H1 (cell line): Measurements from ENCODE around the gene PTH1R. TPM values are rescaled to one million over a fixed set of nuclear protein-coding genes. Genes with fewer than 3 reads are reported as not detected.

Experiments used
- CTCF ChIA-PET: fragments of 300-600 bp; sonication (Branson Sonifier 250); formaldehyde crosslinking; loops from one replicate; lab custom pipeline; 2021; ENCODE audit not compliant: partially characterized antibody; lab: Charles Lee
- POLR2A ChIA-PET: fragments of 300-600 bp; sonication (Branson Sonifier 250); formaldehyde crosslinking; loops from one replicate; lab custom pipeline; 2021; ENCODE audit warnings: inconsistent platforms; ENCODE audit not compliant: partially characterized antibody; lab: Charles Lee
- DNase-seq, 2 experiments: peaks; one replicate each; pipeline versions ENCODE4 v3.0.0 to v3.0.0-alpha.2; 2010 to 2022; ENCODE audit warnings: low spot score in 2 of 2, low read depth in 1 of 2, mixed read lengths in 1 of 2
- FAIRE-seq: peaks from 2 replicates; lab custom pipeline; 2011; peaks lifted over from hg19 to GRCh38; lab: Jason Lieb, UNC
- H2AFZ ChIP-seq: 2 replicates; pipeline ENCODE4 v1.8.1; 2012; ENCODE audit warnings: low read length, inconsistent platforms
- H2AK5ac ChIP-seq: 2 replicates; pipeline ENCODE4 v1.6.1; 2013; ENCODE audit warnings: low read depth, low read length
- H2BK120ac ChIP-seq: replicated peaks from 2 replicates; pipeline ENCODE3; 2013; ENCODE audit warnings: low read depth, low read length, inconsistent platforms
- H2BK12ac ChIP-seq: 2 replicates; pipeline ENCODE4 v1.6.1; 2013; ENCODE audit warnings: low read depth, low read length
- H2BK15ac ChIP-seq: 2 replicates; pipeline ENCODE4 v1.6.1; 2013; ENCODE audit warnings: low read length
- H2BK20ac ChIP-seq: 2 replicates; pipeline ENCODE4 v1.6.1; 2013; ENCODE audit warnings: low read length
- H2BK5ac ChIP-seq: 2 replicates; pipeline ENCODE4 v1.6.1; 2013; ENCODE audit warnings: low read depth, low read length
- H3K14ac ChIP-seq: 2 replicates; pipeline ENCODE4 v1.6.1; 2013; ENCODE audit warnings: inconsistent platforms; ENCODE audit not compliant: insufficient read length
- H3K18ac ChIP-seq: 2 replicates; pipeline ENCODE4 v1.6.1; 2013; ENCODE audit warnings: low read length; ENCODE audit errors: extremely low read depth
- H3K23ac ChIP-seq: 2 replicates; pipeline ENCODE4 v1.6.1; 2013; ENCODE audit warnings: inconsistent platforms; ENCODE audit not compliant: insufficient read length
- H3K23me2 ChIP-seq: 2 replicates; pipeline ENCODE4 v1.6.1; 2013; ENCODE audit warnings: low read depth, low read length
- H3K27ac ChIP-seq: 2 replicates; pipeline ENCODE4 v1.6.1; 2011; ENCODE audit warnings: low read depth, low read length, inconsistent platforms
- H3K27me3 ChIP-seq, 4 experiments: replicated peaks in 1 of 4; 1 replicate in 1 of 4; 2 replicates in 3 of 4; pipeline versions ENCODE4 v1.6.1 to v1.8.1; 2011 to 2013; ENCODE audit warnings: low read length in 3 of 4, mild to moderate bottlenecking in 3 of 4, inconsistent platforms in 2 of 4, mixed read lengths in 2 of 4, moderate library complexity in 1 of 4; ENCODE audit not compliant: control insufficient read depth in 3 of 4, insufficient read depth in 3 of 4; ENCODE audit errors: extremely low read depth in 1 of 4
- H3K36me3 ChIP-seq, 4 experiments: 2 replicates each; pipeline versions ENCODE4 v1.6.1 to v1.8.1; 2011 to 2013; ENCODE audit warnings: mild to moderate bottlenecking in 4 of 4, low read length in 3 of 4, moderate library complexity in 2 of 4, control low read depth in 1 of 4, inconsistent platforms in 1 of 4; ENCODE audit not compliant: insufficient read depth in 4 of 4, control insufficient read depth in 2 of 4
- H3K4ac ChIP-seq: replicated peaks from 2 replicates; pipeline ENCODE3; 2013; ENCODE audit warnings: low read length, low read depth, mixed read lengths, inconsistent platforms; ENCODE audit not compliant: insufficient read length
- H3K4me1 ChIP-seq, 4 experiments: replicated peaks in 1 of 4; 1 replicate in 1 of 4; 2 replicates in 3 of 4; pipeline versions ENCODE4 v1.6.1 to v1.8.1; 2011 to 2013; ENCODE audit warnings: low read length in 3 of 4, inconsistent platforms in 2 of 4, mixed read lengths in 1 of 4; ENCODE audit not compliant: insufficient read depth in 4 of 4, control insufficient read depth in 3 of 4
- H3K4me2 ChIP-seq, 2 experiments: 2 replicates each; pipeline versions ENCODE4 v1.6.1 to v1.8.1; 2011 to 2013; ENCODE audit warnings: low read depth in 2 of 2, low read length in 2 of 2, control low read depth in 1 of 2, inconsistent platforms in 1 of 2, mild to moderate bottlenecking in 1 of 2; ENCODE audit not compliant: insufficient read depth in 1 of 2
- H3K4me3 ChIP-seq, 4 experiments: fragments of 200-600, 300-600 bp in 1 of 4; sonication (generic), shearing (Covaris generic), sonication (Bioruptor Twin) in 1 of 4; 2 replicates each; pipeline versions ENCODE4 v1.5.1 to v1.8.1; 2011 to 2016; ENCODE audit warnings: low read length in 4 of 4, low read depth in 3 of 4, control low read depth in 2 of 4, inconsistent platforms in 2 of 4, mild to moderate bottlenecking in 2 of 4, mixed read lengths in 1 of 4, moderate library complexity in 1 of 4; ENCODE audit not compliant: insufficient read depth in 2 of 4; ENCODE audit errors: extremely low read depth in 1 of 4
- H3K56ac ChIP-seq: replicated peaks from 2 replicates; pipeline ENCODE3; 2013; ENCODE audit warnings: low read depth, mild to moderate bottlenecking, mixed read lengths, low read length, inconsistent platforms; ENCODE audit not compliant: insufficient read length
- H3K79me1 ChIP-seq: 2 replicates; pipeline ENCODE4 v1.6.1; 2013; ENCODE audit warnings: low read depth, low read length, control low read depth
- H3K79me2 ChIP-seq, 2 experiments: 2 replicates each; pipeline versions ENCODE4 v1.6.1 to v1.8.1; 2012 to 2013; ENCODE audit warnings: low read length in 2 of 2, mild to moderate bottlenecking in 2 of 2, inconsistent platforms in 1 of 2; ENCODE audit not compliant: insufficient read depth in 2 of 2, control insufficient read depth in 1 of 2
- H3K9ac ChIP-seq, 4 experiments: replicated peaks in 1 of 4; 1 replicate in 1 of 4; 2 replicates in 3 of 4; pipeline versions ENCODE4 v1.6.1 to v1.8.1; 2011 to 2013; ENCODE audit warnings: low read depth in 3 of 4, low read length in 3 of 4, control low read depth in 2 of 4, mild to moderate bottlenecking in 2 of 4, moderate library complexity in 2 of 4, inconsistent platforms in 1 of 4; ENCODE audit errors: extremely low read depth in 1 of 4
- H3K9me3 ChIP-seq, 2 experiments: 2 replicates each; pipeline versions ENCODE4 v1.6.1 to v1.8.1; 2012 to 2013; ENCODE audit warnings: mild to moderate bottlenecking in 2 of 2, moderate library complexity in 2 of 2, control low read depth in 1 of 2, inconsistent platforms in 1 of 2, low read depth in 1 of 2, low read length in 1 of 2, mixed read lengths in 1 of 2; ENCODE audit not compliant: insufficient read depth in 2 of 2
- H4K20me1 ChIP-seq, 2 experiments: replicated peaks in 1 of 2; 2 replicates each; pipeline versions ENCODE3 to v1.8.1; 2011 to 2013; ENCODE audit warnings: inconsistent platforms in 2 of 2, low read length in 2 of 2, mild to moderate bottlenecking in 1 of 2; ENCODE audit not compliant: insufficient read depth in 2 of 2, control insufficient read depth in 1 of 2
- H4K5ac ChIP-seq: 2 replicates; pipeline ENCODE4 v1.6.1; 2013; ENCODE audit warnings: low read length, low read depth, mixed read lengths, inconsistent platforms; ENCODE audit not compliant: insufficient read length
- H4K8ac ChIP-seq: 2 replicates; pipeline ENCODE4 v1.8.0; 2013; ENCODE audit warnings: mild to moderate bottlenecking, moderate library complexity, low read length, inconsistent platforms; ENCODE audit not compliant: insufficient read depth; ENCODE audit errors: extremely low read depth
- H4K91ac ChIP-seq: replicated peaks from 2 replicates; pipeline ENCODE3; 2013; ENCODE audit warnings: low read length, mixed read lengths, inconsistent platforms; ENCODE audit not compliant: insufficient read length
- ASH2L ChIP-seq: fragments of 200-600, 300-600 bp; sonication (generic); IDR thresholded peaks from one replicate; pipeline ENCODE4 v1.7.1; 2017; ENCODE audit warnings: low read length
- CBX8 ChIP-seq: fragments of 300-800, 300-1000 bp; sonication (generic); IDR thresholded peaks from 2 replicates; pipeline ENCODE4 v1.7.1; 2016; ENCODE audit warnings: low read depth, low read length, borderline replicate concordance
- CREB1 ChIP-seq: IDR thresholded peaks from 2 replicates; pipeline ENCODE4 v1.6.1; 2012; ENCODE audit warnings: inconsistent platforms
- E2F6 ChIP-seq: IDR thresholded peaks from 2 replicates; pipeline ENCODE4 v1.6.1; 2012; ENCODE audit warnings: inconsistent platforms
- EGR1 ChIP-seq: IDR thresholded peaks from 2 replicates; pipeline ENCODE4 v1.6.1; 2011; ENCODE audit warnings: low read depth, low read length, borderline replicate concordance
- FOSL1 ChIP-seq: IDR thresholded peaks from 2 replicates; pipeline ENCODE4 v1.6.1; 2011; ENCODE audit warnings: mild to moderate bottlenecking, low read depth, low read length, moderate library complexity; ENCODE audit not compliant: insufficient read depth
- GABPA ChIP-seq: IDR thresholded peaks from 2 replicates; pipeline ENCODE4 v1.6.1; 2011; ENCODE audit warnings: mild to moderate bottlenecking, low read length, moderate library complexity, borderline replicate concordance; ENCODE audit not compliant: insufficient read depth
- JUN ChIP-seq: IDR thresholded peaks from 2 replicates; pipeline ENCODE4 v1.6.1; 2011; ENCODE audit warnings: low read depth, mild to moderate bottlenecking, improper control_type of control experiment, low read length
- KDM1A ChIP-seq: fragments of 200-600, 300-600 bp; sonication (generic); IDR thresholded peaks from 2 replicates; pipeline ENCODE4 v1.7.1; 2016; ENCODE audit warnings: mild to moderate bottlenecking, low read length, borderline replicate concordance
- MAFK ChIP-seq: IDR thresholded peaks from 2 replicates; pipeline ENCODE4 v1.6.1; 2012; ENCODE audit warnings: low read depth, mild to moderate bottlenecking, improper control_type of control experiment, low read length
- MAX ChIP-seq: IDR thresholded peaks from 2 replicates; pipeline ENCODE4 v1.6.1; 2012; ENCODE audit warnings: inconsistent platforms
- TCF12 ChIP-seq: IDR thresholded peaks from 2 replicates; pipeline ENCODE4 v1.6.1; 2011; ENCODE audit warnings: low read depth, mild to moderate bottlenecking, low read length
- TEAD4 ChIP-seq: IDR thresholded peaks from 2 replicates; pipeline ENCODE4 v1.6.1; 2012; ENCODE audit warnings: low read depth, low read length, inconsistent platforms, mixed read lengths
- YY1 ChIP-seq: IDR thresholded peaks from 2 replicates; pipeline ENCODE4 v1.6.1; 2011; ENCODE audit warnings: low read depth, mild to moderate bottlenecking, low read length
- WGBS, 2 experiments: shearing (Covaris generic) in 1 of 2; methylation state at CpG; one replicate each; pipeline versions ENCODE4 v1.1.6 to v1.1.7; 2013 to 2015; ENCODE audit warnings: low lambda C conversion rate in 2 of 2, mixed read lengths in 2 of 2, inconsistent platforms in 1 of 2, low coverage in 1 of 2, missing lambda C conversion rate in 1 of 2; ENCODE audit not compliant: insufficient replicate concordance in 2 of 2, insufficient coverage in 1 of 2, insufficient read length in 1 of 2; ENCODE audit errors: extremely low coverage in 1 of 2, missing lambda C conversion rate in 1 of 2; 5-methylcytosine and 5-hydroxymethylcytosine counted together
- polyA plus RNA-seq, 7 experiments: library from polyadenylated mRNA; depleted of rRNA in 3 of 7; stranded (reverse) in 5 of 7; unstranded in 2 of 7; fragments of >200 nt in 5 of 7; fragments of 200-250 nt in 2 of 7; gene quantifications; 1 replicate in 5 of 7; 2 replicates in 1 of 7; 4 replicates in 1 of 7; pipeline versions ENCODE4 v1.2.1 to v1.2.3, GENCODE V29; 2011 to 2013; ENCODE audit warnings: missing spikeins in 2 of 7, mixed read lengths in 2 of 7
- total RNA-seq: library from RNA; stranded (reverse); fragmentation: NEBNext Ultra II Directional; extraction: Animal tissue kit (Norgen Biotek cat#: 25700); gene quantifications from 2 replicates; pipeline ENCODE4 v1.2.1, GENCODE V29; 2021

The PTH1R gene
- total and polyA plus RNA-seq, 2 of the 8 experiments (the other 6 are each of a cell fraction or from before 2014, with no cell fraction given), result 0.57 to 1.5 TPM

GRCh38 chr3:46887980-46888494 lies 10.5 kb downstream of the PTH1R start:
- POLR2A ChIA-PET, result no interaction called here
- Histone ChIP-seq H4K91ac (no peak overlapping the region), H3K79me1 (no peaks in the 10 kb centered on the region), H3K4me2 (peak overlapping the region in 1 of 2 experiments; percentile 34; a peak in 2 of 4 replicates), H3K9me3 (no peaks in the 10 kb centered on the region), H2BK5ac (0 out of 2 replicates have a peak overlapping the region, but pooled peaks have one; percentile 39), H3K27me3 (peaks cover 46 to 80% (median 71%) of the 10 kb centered on the region in 4 experiments), H2AK5ac (no peak overlapping the region), H4K8ac (no peak overlapping the region), H3K27ac (no peak overlapping the region), H2BK20ac (no peak overlapping the region), H3K9ac (no peak overlapping the region), H3K14ac (no peak overlapping the region), H4K20me1 (peaks cover 3 to 15% of the 10 kb centered on the region in 2 experiments), H2BK12ac (no peak overlapping the region), H3K4ac (no peak overlapping the region), H3K18ac (no peak overlapping the region), H3K23me2 (peaks cover 4% of the 10 kb centered on the region; the same call in 1 of the 2 replicates), H2AFZ (no peak overlapping the region), H3K23ac (no peak overlapping the region), H3K4me1 (peaks cover 3 to 26% (median 21%) of the 10 kb centered on the region in 4 experiments), H4K5ac (no peak overlapping the region), H3K36me3 (no peaks in the 10 kb centered on the region), H3K4me3 (0 out of 8 replicates have a peak overlapping the region, but pooled peaks of 1 of the 4 experiments have one; percentile 9), H3K79me2 (no peaks in the 10 kb centered on the region), H2BK15ac (no peak overlapping the region), H3K56ac (no peak overlapping the region), H2BK120ac (no peak overlapping the region)
- CTCF ChIA-PET, result interaction anchor here (0.6 to 13.1 kb wide), 15 partner anchors 10 to 313 kb away, joined by 3 to 88 read pairs (median 4); no protein-coding TSS in a partner anchor
- no peak for DNase-seq
- peak; percentile 50 for FAIRE-seq
- WGBS, 2 experiments, result 20% methylated on average over 7 of the region's 7 CpGs; no CpG with 5 or more reads in 1 of the 2 experiments
- TF ChIP-seq CBX8 (no peak), ASH2L (no peak), FOSL1 (no peak), TCF12 (no peak), YY1 (no peak), E2F6 (no peak), KDM1A (no peak), CREB1 (no peak), GABPA (no peak), EGR1 (no peak), TEAD4 (no peak), MAFK (no peak), JUN (no peak), MAX (no peak)
